SHP77 (cell line): ENCODE measurements around the gene SLC17A8.
"Not testable (repeated sequence)": the region's sequence is repeated elsewhere in the genome, so short reads cannot be mapped to it uniquely, and the experiment has no call there.

ENCODE experiments used
- DNase-seq, 2 experiments: peaks; one replicate each; lab custom pipeline; 2025; lab: John Stamatoyannopoulos, UW

SLC17A8 gene

GRCh38 chr12:100427078-100427477 lies 70.2 kb downstream of the SLC17A8 start:
- no peak for DNase-seq

- not testable (repeated sequence) for DNase-seq
Observed at GRCh38 chr12:100430251-100430650, 73.4 kb downstream of the SLC17A8 start.

DNA sequence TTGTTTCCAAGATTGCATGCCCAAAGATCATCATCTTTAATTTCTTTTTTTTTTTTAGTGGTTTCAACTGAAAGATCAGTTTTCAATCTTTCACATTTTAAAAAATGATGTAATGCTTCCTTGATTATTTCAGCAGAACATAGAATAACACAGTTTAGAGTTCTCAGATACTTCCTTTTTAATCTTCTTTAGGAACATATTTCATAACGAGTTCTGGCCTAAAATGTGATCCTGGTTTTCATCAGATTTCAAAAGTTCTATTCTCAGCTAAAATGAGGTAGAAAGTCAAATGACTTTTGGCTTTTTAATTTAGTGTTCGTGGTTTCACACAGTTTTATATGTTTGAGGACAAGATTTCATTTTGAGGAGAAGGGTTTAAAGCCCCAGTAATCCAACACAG lies 76.8 kb downstream of the SLC17A8 start:
- no peak for DNase-seq

DNA sequence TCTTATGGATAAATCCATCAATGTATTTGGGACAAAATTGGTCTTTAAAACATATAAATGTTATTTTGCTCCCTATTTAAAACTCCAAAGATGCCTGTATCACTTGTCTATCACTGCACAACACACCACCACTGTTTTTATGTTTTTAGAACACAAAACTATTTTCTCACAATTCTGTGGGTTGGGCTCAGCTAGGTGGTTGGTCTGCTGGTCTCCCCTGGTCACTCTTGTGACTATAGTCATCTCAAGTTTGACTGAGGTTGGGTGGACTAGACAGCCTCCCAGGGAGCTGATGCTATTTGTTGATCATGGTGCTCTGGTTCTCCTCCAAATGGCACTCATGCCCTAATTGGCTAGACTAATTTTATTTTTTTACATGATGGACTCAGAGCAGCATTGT lies 77.3 kb downstream of the SLC17A8 start:
- DNase-seq, result no peak

DNA sequence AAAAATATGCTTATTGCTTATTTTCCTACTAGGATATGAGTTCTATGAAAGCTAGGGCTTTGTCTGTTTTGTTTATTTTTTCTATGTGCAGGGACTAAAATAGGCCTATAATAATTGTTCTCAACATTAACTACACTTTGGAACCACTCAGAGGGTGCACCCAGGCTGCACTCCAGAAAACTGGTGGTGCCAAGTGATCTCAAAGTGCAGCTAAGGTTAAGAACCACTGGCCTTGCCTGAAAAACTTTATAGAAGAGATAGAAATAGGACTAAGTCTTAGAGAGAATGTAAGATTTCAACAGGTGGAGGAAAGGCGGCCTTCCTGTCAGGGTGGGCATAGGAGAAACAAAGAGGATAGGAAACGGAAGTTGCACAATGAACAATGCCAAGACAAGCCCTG lies 79.1 kb downstream of the SLC17A8 start:
- DNase-seq, result no peak

- DNase-seq, result no peak
Observed at GRCh38 chr12:100437038-100437841, 80.4 kb downstream of the SLC17A8 start.

- no peak for DNase-seq
Observed at GRCh38 chr12:100439797-100440196, 82.9 kb downstream of the SLC17A8 start.

DNA sequence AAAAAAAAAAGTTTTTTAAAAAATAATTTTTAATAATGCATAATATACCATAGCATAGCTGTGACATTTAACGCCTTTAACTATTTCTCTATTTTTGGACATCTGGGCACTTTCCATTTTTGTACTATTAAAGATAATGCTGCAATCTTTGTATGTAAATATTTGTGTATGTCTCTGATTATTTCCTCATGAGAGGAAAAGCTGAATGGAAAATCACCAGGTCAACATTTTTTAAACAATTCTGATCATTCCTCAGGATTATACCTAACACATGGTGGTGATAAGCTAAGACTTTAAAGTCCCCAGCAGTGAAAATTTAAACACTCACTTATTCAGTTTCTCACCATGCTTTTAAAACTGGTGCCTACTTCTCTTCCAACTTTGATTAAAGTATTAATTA lies 85.5 kb downstream of the SLC17A8 start:
- no peak for DNase-seq

DNA sequence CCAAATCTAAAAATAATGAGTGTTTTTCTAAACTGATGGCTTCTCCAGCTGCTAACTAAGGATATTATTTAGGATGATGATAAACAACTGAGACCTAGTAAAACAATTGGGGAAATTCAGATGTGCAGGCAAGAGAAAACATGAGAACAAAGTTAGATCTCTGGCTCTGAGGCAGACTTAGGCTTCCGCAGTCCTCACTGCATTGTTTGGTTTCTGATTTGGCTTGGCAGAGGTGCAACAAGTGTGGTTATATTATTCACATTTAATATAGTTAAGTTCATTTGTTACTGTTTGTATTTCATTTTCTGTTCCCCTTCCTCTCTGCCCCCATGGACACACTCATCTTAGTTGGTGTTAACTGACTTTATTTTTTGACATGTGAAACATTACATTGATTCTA lies 86.6 kb downstream of the SLC17A8 start:
- no peak for DNase-seq

GRCh38 chr12:100445081-100445481 lies 88.2 kb downstream of the SLC17A8 start:
- no peak for DNase-seq

GRCh38 chr12:100447381-100447780 lies 90.5 kb downstream of the SLC17A8 start:
- DNase-seq, result no peak

DNA sequence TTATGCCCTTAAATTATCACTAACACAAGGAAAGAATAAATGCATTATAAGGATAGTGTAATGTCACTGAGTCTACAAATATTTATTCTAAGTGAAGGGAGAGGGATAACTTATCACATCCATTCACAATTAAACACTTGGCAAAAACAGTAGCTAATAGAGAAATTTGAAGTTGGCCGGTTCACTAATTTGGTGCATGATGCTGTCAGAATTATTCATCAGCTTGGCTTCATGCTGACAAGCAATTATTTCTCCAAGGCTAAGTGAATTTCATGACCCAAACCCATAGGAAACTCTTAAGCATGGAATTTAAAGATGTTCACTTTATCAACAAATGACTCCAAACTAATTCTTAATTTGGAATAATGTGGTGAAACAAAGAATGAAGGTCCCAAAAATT lies 91.8 kb downstream of the SLC17A8 start:
- no peak for DNase-seq

DNA sequence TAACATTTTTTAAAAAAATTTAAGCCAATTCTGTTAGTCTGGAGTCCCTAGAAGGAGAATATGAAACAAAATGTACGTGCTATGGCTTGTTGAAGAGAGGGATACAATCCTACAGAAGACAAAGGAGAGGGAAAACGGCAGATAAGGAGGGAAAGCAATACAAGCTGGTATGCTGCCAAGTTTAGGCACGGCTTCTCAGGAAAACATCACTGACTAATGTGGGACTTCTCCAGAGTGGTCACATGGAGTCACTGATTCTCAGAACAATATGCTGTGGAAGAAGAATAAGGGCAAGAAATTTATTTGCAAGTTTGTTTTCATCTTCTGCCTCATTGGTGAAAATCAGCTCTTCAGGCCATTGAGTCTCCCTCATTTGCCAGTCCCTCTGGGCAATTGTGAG lies 93.9 kb downstream of the SLC17A8 start:
- no peak for DNase-seq

DNA sequence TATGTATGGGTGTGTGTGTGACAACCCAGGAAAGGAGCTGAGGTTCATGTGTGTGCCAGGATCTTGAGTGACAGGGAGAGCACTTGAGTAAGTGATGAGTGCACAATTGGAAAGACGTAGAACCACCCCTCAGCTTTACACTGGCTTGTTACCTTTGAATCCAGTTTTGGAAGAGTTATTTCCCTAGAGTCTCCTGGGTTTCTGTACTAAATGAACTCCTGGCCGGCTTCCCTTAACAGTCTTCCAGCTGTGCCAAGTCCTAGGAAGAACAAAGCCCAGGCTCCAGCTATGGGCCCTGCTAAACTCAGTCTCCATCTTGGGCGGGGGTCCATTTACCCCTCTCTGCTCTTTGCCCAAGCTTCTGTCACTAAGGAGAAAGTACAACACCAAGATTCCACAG lies 97.1 kb downstream of the SLC17A8 start:
- no peak for DNase-seq

GRCh38 chr12:100455896-100456295 lies 99.0 kb downstream of the SLC17A8 start:
- no peak for DNase-seq

- no peak for DNase-seq
Observed at GRCh38 chr12:100458191-100458590, 101.3 kb downstream of the SLC17A8 start.

DNA sequence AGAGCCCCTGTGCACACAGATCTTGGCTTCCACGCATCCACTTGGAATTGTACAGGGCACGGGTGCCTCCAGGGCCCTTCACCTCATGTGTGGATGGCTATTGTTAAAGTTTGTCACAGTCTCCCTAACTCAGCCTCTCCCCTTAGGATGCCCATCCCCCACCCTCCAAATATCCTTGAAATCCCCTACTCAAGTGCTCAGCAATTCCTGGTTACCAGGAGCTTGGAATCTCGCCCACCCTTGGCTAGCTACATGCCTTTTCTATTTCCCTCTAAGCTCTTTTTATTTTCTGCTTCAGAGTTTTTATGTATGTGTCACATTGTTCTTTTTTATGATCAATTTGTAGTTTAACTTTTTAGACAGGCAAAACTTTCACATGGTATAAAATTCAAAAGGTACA lies 103.8 kb downstream of the SLC17A8 start:
- no peak for DNase-seq

DNA sequence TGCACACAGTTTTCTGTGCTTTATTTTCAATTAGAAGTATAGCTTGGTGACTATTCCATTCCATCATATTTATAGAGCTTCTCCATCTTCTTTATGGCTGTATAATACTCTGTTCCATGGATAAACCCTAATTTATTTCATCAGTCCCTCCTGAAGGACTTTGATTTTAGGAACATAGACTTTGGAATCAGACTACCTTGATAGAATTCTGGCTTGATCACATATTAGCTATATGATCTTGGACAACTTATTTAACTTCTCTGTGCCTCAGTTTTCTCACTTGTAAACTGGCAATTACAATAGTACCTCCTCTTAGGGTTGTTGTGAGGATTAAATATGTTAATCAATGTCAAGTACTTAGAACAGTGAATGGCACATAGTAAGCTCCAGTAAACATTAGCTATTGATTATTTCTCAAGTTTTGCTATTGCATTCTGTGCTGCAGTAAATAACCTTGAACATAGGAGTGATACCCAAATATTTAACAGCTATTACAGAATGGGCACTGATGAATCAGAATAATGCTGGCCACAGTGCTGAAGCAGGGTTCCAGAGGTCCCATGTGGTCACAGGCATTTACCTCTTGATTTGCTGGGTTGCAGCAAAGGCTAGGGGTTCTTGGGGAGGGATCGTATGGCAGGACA lies 104.6 kb downstream of the SLC17A8 start:
- DNase-seq, result no peak

GRCh38 chr12:100463661-100464060 lies 106.8 kb downstream of the SLC17A8 start:
- no peak for DNase-seq

GRCh38 chr12:100464529-100464928 lies 107.7 kb downstream of the SLC17A8 start:
- DNase-seq, result no peak

- no peak for DNase-seq
Observed at GRCh38 chr12:100468126-100468525, 111.3 kb downstream of the SLC17A8 start.
